ENCODE data around the gene NRG2.

DNA sequence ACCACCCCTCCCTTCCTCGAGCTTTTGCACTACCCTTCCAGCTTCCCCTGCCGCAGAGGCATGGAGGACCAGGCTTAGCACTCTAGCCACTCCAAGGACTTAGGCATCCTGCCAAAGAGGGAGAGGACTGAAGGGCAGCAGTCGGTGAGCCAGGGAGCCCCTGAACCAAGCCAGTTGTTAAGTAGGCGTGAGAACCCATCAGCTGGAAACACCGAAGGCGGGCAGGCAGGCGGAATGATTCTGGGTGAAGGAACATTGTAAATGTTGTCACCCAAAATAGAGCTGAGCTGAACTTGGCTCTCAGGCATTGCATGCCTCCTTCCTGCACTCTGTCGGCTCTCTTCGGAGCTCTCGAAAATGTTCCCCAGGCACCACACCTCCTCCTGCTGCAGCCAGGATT is 42.8 kb downstream of the NRG2 start:
- TF ChIP-seq, protein P1, sequence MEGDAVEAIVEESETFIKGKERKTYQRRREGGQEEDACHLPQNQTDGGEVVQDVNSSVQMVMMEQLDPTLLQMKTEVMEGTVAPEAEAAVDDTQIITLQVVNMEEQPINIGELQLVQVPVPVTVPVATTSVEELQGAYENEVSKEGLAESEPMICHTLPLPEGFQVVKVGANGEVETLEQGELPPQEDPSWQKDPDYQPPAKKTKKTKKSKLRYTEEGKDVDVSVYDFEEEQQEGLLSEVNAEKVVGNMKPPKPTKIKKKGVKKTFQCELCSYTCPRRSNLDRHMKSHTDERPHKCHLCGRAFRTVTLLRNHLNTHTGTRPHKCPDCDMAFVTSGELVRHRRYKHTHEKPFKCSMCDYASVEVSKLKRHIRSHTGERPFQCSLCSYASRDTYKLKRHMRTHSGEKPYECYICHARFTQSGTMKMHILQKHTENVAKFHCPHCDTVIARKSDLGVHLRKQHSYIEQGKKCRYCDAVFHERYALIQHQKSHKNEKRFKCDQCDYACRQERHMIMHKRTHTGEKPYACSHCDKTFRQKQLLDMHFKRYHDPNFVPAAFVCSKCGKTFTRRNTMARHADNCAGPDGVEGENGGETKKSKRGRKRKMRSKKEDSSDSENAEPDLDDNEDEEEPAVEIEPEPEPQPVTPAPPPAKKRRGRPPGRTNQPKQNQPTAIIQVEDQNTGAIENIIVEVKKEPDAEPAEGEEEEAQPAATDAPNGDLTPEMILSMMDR (IDR thresholded peaks at IDR 0.05), result no peak
- TF ChIP-seq, protein P2, sequence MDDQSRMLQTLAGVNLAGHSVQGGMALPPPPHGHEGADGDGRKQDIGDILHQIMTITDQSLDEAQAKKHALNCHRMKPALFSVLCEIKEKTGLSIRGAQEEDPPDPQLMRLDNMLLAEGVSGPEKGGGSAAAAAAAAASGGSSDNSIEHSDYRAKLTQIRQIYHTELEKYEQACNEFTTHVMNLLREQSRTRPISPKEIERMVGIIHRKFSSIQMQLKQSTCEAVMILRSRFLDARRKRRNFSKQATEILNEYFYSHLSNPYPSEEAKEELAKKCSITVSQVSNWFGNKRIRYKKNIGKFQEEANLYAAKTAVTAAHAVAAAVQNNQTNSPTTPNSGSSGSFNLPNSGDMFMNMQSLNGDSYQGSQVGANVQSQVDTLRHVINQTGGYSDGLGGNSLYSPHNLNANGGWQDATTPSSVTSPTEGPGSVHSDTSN (IDR thresholded peaks at IDR 0.05), result no peak
- TF ChIP-seq TCF12 (IDR thresholded peaks at IDR 0.05) (no peak), POLR2AphosphoS5 (IDR thresholded peaks at IDR 0.05; ENCODE audit: low read depth, low read length) (no peak)
- TF ChIP-seq, protein P3, sequence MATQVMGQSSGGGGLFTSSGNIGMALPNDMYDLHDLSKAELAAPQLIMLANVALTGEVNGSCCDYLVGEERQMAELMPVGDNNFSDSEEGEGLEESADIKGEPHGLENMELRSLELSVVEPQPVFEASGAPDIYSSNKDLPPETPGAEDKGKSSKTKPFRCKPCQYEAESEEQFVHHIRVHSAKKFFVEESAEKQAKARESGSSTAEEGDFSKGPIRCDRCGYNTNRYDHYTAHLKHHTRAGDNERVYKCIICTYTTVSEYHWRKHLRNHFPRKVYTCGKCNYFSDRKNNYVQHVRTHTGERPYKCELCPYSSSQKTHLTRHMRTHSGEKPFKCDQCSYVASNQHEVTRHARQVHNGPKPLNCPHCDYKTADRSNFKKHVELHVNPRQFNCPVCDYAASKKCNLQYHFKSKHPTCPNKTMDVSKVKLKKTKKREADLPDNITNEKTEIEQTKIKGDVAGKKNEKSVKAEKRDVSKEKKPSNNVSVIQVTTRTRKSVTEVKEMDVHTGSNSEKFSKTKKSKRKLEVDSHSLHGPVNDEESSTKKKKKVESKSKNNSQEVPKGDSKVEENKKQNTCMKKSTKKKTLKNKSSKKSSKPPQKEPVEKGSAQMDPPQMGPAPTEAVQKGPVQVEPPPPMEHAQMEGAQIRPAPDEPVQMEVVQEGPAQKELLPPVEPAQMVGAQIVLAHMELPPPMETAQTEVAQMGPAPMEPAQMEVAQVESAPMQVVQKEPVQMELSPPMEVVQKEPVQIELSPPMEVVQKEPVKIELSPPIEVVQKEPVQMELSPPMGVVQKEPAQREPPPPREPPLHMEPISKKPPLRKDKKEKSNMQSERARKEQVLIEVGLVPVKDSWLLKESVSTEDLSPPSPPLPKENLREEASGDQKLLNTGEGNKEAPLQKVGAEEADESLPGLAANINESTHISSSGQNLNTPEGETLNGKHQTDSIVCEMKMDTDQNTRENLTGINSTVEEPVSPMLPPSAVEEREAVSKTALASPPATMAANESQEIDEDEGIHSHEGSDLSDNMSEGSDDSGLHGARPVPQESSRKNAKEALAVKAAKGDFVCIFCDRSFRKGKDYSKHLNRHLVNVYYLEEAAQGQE (IDR thresholded peaks at IDR 0.05; ENCODE audit: low read depth, low read length), result no peak
